SK-N-DZ (cell line): Measurements from ENCODE around the gene INO80C.

Experiments
- DNase-seq: peaks from one replicate; pipeline ENCODE4 v3.0.0-alpha.2; 2015; ENCODE audit warnings: low spot score

Gene INO80C

GRCh38 chr18:35513181-35513936 lies 15.6 kb upstream of the INO80C start:
- no peak for DNase-seq

GRCh38 chr18:35512761-35513160 lies 15.0 kb upstream of the INO80C start:
- no peak for DNase-seq

GRCh38 chr18:35511833-35512232 lies 14.1 kb upstream of the INO80C start:
- no peak for DNase-seq

- no peak for DNase-seq
Measured at GRCh38 chr18:35511428-35511827, 13.7 kb upstream of the INO80C start.

- peak; percentile 29 for DNase-seq
Measured at GRCh38 chr18:35510076-35510651, 12.4 kb upstream of the INO80C start.

- DNase-seq: peak; percentile 79
Measured at GRCh38 chr18:35508746-35509338, 11.1 kb upstream of the INO80C start.

- no peak for DNase-seq
Measured at GRCh38 chr18:35508030-35508429, 10.3 kb upstream of the INO80C start.

GRCh38 chr18:35507623-35508022 lies 9.9 kb upstream of the INO80C start:
- no peak for DNase-seq

GRCh38 chr18:35507192-35507591 lies 9.4 kb upstream of the INO80C start:
- DNase-seq: no peak

- DNase-seq: no peak
Measured at GRCh38 chr18:35506024-35506712, 8.4 kb upstream of the INO80C start.

- no peak for DNase-seq
Measured at GRCh38 chr18:35504996-35505395, 7.2 kb upstream of the INO80C start.

GRCh38 chr18:35502052-35502451 lies 4.3 kb upstream of the INO80C start:
- no peak for DNase-seq

GRCh38 chr18:35501369-35501768 lies 3.6 kb upstream of the INO80C start:
- no peak for DNase-seq

GRCh38 chr18:35500113-35500512 lies 2.4 kb upstream of the INO80C start:
- no peak for DNase-seq

GRCh38 chr18:35497027-35497369 lies 762 bp downstream of the INO80C start:
- no peak for DNase-seq

GRCh38 chr18:35495536-35496314 lies 2.0 kb downstream of the INO80C start:
- DNase-seq: no peak

- DNase-seq: no peak
Measured at GRCh38 chr18:35494251-35495220, 3.2 kb downstream of the INO80C start.

- DNase-seq: no peak
Measured at GRCh38 chr18:35491700-35492077, 6.1 kb downstream of the INO80C start.

GRCh38 chr18:35490894-35491699 lies 6.7 kb downstream of the INO80C start:
- no peak for DNase-seq
